ENCODE measurements around the gene MEGF11.
"Not testable (repeated sequence)": the region's sequence is repeated elsewhere in the genome, so short reads cannot be mapped to it uniquely, and the experiment has no call there.

Gene MEGF11

DNA sequence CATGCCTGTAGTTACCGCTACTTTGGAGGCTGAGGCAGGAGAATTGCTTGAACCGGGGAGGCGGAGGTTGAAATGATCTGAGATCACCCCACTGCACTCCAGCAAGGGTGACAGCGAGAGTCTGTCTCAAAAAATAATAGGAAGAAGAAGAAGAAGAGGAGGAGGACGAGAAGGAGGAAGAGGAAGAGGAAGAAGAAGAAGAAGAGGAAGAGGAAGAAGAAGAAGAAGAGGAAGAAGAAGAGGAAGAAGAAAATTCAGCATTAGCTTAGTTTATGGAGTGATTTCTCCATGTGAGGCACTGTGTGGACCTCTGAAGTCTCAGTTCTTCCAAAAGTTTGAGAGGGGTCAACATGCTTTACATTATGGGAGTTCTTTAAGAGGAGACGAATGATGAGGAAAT, 17.4 kb upstream of the MEGF11 start:
- no peak for DNase-seq

DNA sequence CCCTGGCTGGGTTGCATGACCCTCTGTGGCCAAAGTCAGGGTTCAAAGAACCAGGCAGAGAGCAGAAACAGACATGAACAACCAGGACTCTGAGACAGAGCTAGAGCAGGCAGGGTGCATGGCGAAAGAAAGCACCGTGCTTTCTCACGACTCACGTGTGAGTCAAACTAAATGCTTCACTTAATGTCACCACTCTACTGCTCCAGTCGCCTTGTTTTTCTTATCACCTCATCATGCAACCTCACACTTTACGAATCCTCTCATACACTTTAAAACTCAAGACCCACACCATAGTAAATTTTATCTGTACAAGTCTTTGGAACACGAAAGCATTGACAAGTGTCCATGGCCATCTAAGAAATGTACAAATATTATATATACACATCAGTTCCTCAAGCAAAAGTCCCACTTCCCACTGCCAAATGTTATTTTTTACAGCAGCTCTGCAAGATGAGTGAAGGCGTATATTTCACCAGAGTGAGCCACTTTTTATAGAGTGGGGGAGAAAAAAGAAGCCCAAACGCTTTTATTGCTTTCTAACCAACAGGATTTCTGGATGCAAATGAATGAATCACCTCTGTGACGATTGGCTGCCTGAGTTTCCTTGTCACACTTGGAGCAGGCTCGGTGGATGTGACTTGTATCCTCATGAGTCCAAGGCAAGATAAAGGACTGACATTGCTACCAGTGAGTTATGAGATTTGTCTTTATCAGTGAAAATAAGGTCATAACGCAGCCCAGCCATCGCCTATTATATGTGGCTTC, 16.0 kb upstream of the MEGF11 start:
- no peak for DNase-seq

GRCh38 chr15:66264859-66265513, 11.4 kb upstream of the MEGF11 start:
- no peak for DNase-seq

DNA sequence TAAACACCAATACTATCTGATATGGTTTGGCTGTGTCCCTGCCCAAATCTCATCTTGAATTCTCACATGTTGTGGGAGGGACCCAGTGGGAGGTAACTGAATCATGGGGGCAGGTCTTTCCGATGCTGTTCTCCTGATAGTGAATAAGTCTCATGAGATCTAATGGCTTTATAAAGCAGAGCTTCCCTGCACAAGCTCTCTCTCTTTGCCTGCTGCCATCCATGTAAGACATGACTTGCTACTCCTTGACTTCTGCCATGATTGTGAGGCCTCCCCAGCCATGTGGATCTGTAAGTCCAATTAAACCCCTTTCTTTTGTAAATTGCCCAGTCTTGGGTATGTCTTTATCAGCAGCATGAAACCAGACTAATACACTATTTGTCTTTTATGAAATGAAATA, 9.3 kb upstream of the MEGF11 start:
- not testable (repeated sequence) for DNase-seq

- DNase-seq = no peak
Measured at GRCh38 chr15:66261056-66261455, 7.5 kb upstream of the MEGF11 start.

DNA sequence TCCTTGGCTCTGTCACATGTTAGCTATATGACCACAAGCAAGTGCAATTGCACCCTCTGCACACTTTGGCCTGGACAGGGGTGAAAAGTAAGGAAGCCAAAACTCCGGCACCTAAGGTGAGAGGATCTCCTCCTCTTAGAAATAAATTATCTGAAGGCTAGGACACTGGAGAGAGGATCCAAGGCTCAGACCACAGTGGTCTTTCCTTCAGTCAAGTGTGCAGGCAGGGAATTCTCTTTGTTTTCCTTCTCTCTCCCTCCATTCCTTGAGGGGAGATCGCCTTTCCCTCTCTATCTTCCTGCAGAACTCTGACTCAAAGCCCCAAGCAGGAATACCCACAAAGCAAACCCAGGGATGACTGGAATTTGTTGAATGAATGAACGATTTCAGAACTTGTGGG, 3.1 kb upstream of the MEGF11 start:
- no peak for DNase-seq

- no peak for DNase-seq
Measured at GRCh38 chr15:66254951-66255676, 1.6 kb upstream of the MEGF11 start.

DNA sequence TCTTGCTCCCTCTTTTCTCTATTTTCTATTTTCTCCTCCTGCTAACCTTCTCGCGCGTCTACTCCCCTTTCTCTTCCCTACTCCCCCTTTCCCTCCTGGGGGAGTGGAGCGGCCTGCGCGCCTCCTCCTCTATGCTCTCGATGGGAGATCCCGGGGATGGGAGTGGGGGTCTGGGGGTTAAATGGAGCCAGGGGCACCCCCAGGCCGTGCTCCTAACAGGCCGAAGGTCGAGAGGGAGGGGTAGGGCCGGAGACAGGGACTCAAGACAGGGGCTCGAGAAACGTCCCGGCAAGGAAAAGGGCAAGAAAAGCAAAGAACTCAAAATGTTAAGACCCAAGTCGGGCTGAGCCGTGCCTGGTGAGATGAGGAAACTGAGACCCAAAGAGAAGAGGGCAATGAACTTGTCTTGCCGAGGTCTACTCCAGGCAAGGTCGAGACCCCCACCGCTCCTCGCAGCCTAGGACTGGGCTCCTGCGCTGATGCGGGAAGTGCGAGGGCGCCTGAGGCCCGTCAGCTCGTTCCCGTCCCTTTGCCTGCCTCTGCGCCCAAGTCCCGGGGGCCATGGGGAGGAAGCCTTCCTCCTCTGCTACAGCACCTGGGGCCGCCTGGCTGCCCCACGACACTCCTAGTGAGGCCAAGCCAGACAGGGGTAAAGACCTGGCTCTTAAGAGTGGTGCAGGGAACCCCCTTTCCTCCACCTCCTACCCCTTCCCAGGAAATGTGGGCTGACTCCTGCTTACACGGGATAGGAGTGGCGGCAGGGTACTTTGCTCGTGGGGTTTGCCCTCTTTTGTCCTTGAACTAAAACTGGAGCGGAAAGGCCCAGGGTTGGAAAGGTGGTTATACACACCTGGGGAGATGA, 770 bp upstream of the MEGF11 start:
- no peak for DNase-seq

- no peak for DNase-seq
Measured at GRCh38 chr15:66252685-66253417, 699 bp downstream of the MEGF11 start.

GRCh38 chr15:66251790-66252684, 1.5 kb downstream of the MEGF11 start:
- DNase-seq = peak; percentile 22

- DNase-seq = no peak
Measured at GRCh38 chr15:66251065-66251789, 2.3 kb downstream of the MEGF11 start.

GRCh38 chr15:66249605-66250174, 3.9 kb downstream of the MEGF11 start:
- DNase-seq = no peak

DNA sequence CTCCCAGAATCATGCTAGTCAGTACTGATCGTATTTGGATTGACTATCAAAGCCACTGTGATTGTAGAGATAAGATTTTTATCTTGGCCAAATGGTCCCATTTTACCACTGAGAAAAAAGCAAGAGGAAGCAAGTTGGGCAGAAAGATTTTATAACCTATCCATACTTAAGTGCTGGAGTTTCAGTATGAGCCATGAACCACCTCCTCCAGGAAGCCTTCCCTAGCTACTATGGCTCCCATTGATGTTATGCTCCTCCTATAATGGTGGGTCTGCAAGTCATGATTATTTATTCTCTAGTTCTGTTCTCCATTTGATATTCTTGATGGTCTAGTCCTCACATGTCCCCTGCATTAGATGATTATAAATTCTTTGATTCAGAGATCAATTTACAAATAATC, 6.6 kb downstream of the MEGF11 start:
- no peak for DNase-seq

GRCh38 chr15:66245832-66246231, 7.7 kb downstream of the MEGF11 start:
- not testable (repeated sequence) for DNase-seq

GRCh38 chr15:66241908-66242285, 11.7 kb downstream of the MEGF11 start:
- no peak for DNase-seq

DNA sequence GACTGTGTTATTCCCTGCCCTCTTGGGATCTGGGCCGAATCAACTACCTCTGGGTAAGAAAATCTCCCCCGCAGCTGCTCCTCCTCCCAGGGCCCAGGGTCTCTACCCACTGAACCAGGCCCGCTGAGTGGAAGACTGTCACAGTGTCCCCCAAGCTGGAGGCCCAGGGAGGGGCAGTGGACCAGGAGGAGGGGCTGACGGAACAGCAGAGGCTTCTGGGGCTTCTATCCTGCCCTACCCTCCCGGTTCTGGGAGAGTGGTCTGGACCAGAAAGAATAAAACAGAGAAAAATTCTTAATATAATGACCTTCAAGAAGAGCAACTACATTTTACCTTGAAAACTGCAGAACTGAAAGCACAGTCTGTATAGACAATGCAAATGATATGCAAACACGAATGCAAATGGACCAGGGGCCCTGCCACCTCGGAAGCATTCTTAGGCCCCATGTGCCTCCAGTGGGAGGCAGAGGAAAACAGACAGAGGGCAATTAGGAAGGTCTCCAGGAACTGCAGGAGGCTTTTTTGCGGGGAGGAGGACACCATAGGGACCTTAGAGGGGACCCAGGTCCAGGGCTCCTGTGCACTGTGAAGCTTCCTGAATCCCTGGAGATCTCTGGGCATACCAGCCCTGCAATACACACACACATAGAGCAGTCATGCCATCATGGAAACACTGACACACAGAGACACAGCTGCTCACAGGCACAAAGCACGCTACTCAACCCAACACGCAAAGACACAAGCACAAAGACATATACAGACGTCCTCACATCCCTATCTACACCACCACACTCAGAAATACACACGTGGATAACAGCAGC, 12.3 kb downstream of the MEGF11 start:
- DNase-seq = no peak

- no peak for DNase-seq
Measured at GRCh38 chr15:66240240-66240794, 13.2 kb downstream of the MEGF11 start.

DNA sequence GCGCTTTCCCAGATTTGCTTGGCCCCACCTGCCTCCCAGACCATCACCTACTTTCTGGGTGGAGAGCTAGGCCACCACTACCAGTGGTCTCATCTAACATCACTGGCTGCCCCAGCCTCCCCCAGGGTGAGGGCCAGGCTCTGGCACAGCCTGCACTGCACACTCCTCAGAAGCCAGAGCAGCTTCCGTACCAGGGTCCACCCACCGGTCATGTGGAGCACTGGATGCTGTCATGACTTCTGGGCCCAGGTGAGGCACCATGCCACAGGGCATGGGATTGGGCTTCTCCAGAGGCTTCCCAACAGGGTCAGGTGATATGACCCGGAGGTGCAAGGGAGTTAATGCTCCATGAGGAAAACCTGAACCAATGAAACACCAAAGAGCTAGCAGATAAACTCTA, 14.0 kb downstream of the MEGF11 start:
- DNase-seq = no peak

DNA sequence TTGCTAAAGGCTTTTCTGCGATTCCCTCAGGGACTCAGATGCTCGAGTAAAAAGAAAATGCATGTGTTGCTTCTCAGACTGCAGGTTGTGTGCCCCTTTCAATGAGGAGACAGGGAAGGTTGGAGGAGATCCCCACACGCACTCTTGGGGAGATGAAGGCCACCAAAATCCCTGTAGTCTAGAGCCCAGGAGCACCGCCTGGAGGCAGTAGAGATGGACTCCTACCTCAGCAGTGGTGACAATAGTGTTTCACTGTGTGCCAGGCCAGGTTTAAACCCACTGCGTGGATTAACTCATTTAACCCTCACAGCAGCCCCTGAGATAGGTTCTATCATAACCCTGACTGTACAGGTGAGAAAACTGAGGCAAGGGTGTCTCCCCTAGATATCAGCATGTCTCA, 15.2 kb downstream of the MEGF11 start:
- DNase-seq = no peak
